ENCODE measurements around the gene UBL3. TPM values are rescaled to one million over a fixed set of nuclear protein-coding genes. Genes with fewer than 3 reads are reported as not detected.

Gene UBL3
- total and polyA plus RNA-seq, 2 donors: 10.2 to 31.2 TPM

DNA sequence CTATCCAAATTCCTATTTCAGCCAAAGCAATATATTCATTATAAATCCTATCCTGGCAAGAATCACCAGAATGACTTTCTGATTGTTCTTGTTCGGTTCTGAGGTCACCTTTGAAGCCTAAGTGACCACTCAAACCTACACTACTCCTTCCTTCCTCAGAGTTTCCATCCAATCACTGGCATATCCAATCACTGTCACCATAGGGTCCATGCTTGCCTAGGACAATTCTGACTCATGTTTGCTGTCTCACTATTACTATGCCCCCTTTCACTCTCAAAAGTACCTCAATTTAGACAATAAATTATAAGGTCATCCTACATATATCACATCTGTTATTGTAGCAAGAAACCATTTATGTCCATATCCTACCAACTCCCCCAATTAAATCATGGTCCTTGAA, 58.9 kb downstream of the UBL3 start:
- DNase-seq (ENCODE audit: low read depth in 6 of 9, low spot score in 9 of 9): no peak
- Histone ChIP-seq H3K36me3 (ENCODE audit: control insufficient read depth in 2 of 2, insufficient read depth in 2 of 2, low read length in 1 of 2) (no peaks in the 10 kb centered on the region), H3K4me3 (ENCODE audit: low read length in 2 of 2) (no peak overlapping the region), H3K9me3 (ENCODE audit: control insufficient read depth in 2 of 2, insufficient read depth in 1 of 2, low read length in 1 of 2) (no peaks in the 10 kb centered on the region), H3K27ac (ENCODE audit: low read depth in 1 of 2, low read length in 1 of 2) (no peak overlapping the region), H3K4me1 (ENCODE audit: control insufficient read depth in 2 of 2, insufficient read depth in 2 of 2, low read length in 2 of 2) (no peaks in the 10 kb centered on the region), H3K27me3 (ENCODE audit: control insufficient read depth in 2 of 2, insufficient read depth in 1 of 2, low read length in 1 of 2) (no peaks in the 10 kb centered on the region)
- 97% methylated on average over 1 of the region's 1 CpG for WGBS

GRCh38 chr13:29786698-29787097, 63.7 kb downstream of the UBL3 start:
- no peak for DNase-seq (ENCODE audit: low read depth in 6 of 9, low spot score in 9 of 9)
- Histone ChIP-seq H3K9me3 (ENCODE audit: control insufficient read depth in 2 of 2, insufficient read depth in 1 of 2, low read length in 1 of 2) (no peaks in the 10 kb centered on the region), H3K4me1 (ENCODE audit: control insufficient read depth in 2 of 2, insufficient read depth in 2 of 2, low read length in 2 of 2) (no peaks in the 10 kb centered on the region), H3K27ac (ENCODE audit: low read depth in 1 of 2, low read length in 1 of 2) (no peak overlapping the region), H3K36me3 (ENCODE audit: control insufficient read depth in 2 of 2, insufficient read depth in 2 of 2, low read length in 1 of 2) (no peaks in the 10 kb centered on the region), H3K4me3 (ENCODE audit: low read length in 2 of 2) (no peak overlapping the region), H3K27me3 (ENCODE audit: control insufficient read depth in 2 of 2, insufficient read depth in 1 of 2, low read length in 1 of 2) (no peaks in the 10 kb centered on the region)
- 100% methylated on average over 1 of the region's 1 CpG for WGBS

GRCh38 chr13:29785978-29786377, 64.4 kb downstream of the UBL3 start:
- H3K4me1 ChIP-seq (ENCODE audit: control insufficient read depth in 2 of 2, insufficient read depth in 2 of 2, low read length in 2 of 2): no peaks in the 10 kb centered on the region
- H3K4me3 ChIP-seq (ENCODE audit: low read length in 2 of 2): no peak overlapping the region
- H3K36me3 ChIP-seq (ENCODE audit: control insufficient read depth in 2 of 2, insufficient read depth in 2 of 2, low read length in 1 of 2): no peaks in the 10 kb centered on the region
- H3K9me3 ChIP-seq (ENCODE audit: control insufficient read depth in 2 of 2, insufficient read depth in 1 of 2, low read length in 1 of 2): no peaks in the 10 kb centered on the region
- no peak for DNase-seq (ENCODE audit: low read depth in 6 of 9, low spot score in 9 of 9)
- H3K27me3 ChIP-seq (ENCODE audit: control insufficient read depth in 2 of 2, insufficient read depth in 1 of 2, low read length in 1 of 2): no peaks in the 10 kb centered on the region
- no peak overlapping the region for H3K27ac ChIP-seq (ENCODE audit: low read depth in 1 of 2, low read length in 1 of 2)

GRCh38 chr13:29782798-29783197, 67.6 kb downstream of the UBL3 start:
- 100% methylated on average over 1 of the region's 1 CpG for WGBS
- Histone ChIP-seq H3K9me3 (ENCODE audit: control insufficient read depth in 2 of 2, insufficient read depth in 1 of 2, low read length in 1 of 2) (no peaks in the 10 kb centered on the region), H3K36me3 (ENCODE audit: control insufficient read depth in 2 of 2, insufficient read depth in 2 of 2, low read length in 1 of 2) (no peaks in the 10 kb centered on the region), H3K4me1 (ENCODE audit: control insufficient read depth in 2 of 2, insufficient read depth in 2 of 2, low read length in 2 of 2) (no peaks in the 10 kb centered on the region), H3K27ac (ENCODE audit: low read depth in 1 of 2, low read length in 1 of 2) (no peak overlapping the region), H3K4me3 (ENCODE audit: low read length in 2 of 2) (no peak overlapping the region), H3K27me3 (ENCODE audit: control insufficient read depth in 2 of 2, insufficient read depth in 1 of 2, low read length in 1 of 2) (no peaks in the 10 kb centered on the region)
- DNase-seq (ENCODE audit: low read depth in 6 of 9, low spot score in 9 of 9): no peak

DNA sequence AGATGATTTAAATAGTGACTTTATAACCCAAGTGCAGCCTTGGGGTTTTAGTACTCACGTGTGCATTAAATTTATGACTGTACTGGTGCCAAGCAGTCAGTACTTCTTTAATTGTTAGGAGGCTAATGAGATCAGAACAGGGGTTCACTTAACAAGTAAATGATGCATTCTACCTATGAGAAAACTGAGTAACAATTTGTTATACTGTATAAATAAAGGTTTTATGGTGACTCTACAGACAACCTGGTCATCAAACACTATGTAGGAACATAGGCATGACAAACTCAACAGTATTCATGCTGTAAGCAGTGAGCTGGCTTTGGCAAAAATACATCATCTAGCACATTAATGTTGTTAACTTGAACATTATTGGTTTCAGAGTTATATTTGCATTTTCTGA, 75.6 kb downstream of the UBL3 start:
- H3K9me3 ChIP-seq (ENCODE audit: control insufficient read depth in 2 of 2, insufficient read depth in 1 of 2, low read length in 1 of 2): no peaks in the 10 kb centered on the region
- no peaks in the 10 kb centered on the region for H3K27me3 ChIP-seq (ENCODE audit: control insufficient read depth in 2 of 2, insufficient read depth in 1 of 2, low read length in 1 of 2)
- no peaks in the 10 kb centered on the region for H3K36me3 ChIP-seq (ENCODE audit: control insufficient read depth in 2 of 2, insufficient read depth in 2 of 2, low read length in 1 of 2)
- no peak for DNase-seq (ENCODE audit: low read depth in 6 of 9, low spot score in 9 of 9)
- WGBS: 98% methylated on average over 1 of the region's 1 CpG
- no peak overlapping the region for H3K4me3 ChIP-seq (ENCODE audit: low read length in 2 of 2)
- no peaks in the 10 kb centered on the region for H3K4me1 ChIP-seq (ENCODE audit: control insufficient read depth in 2 of 2, insufficient read depth in 2 of 2, low read length in 2 of 2)
- H3K27ac ChIP-seq (ENCODE audit: low read depth in 1 of 2, low read length in 1 of 2): no peak overlapping the region

GRCh38 chr13:29771247-29771646, 79.2 kb downstream of the UBL3 start:
- Histone ChIP-seq H3K27me3 (ENCODE audit: control insufficient read depth in 2 of 2, insufficient read depth in 1 of 2, low read length in 1 of 2) (no peaks in the 10 kb centered on the region), H3K4me1 (ENCODE audit: control insufficient read depth in 2 of 2, insufficient read depth in 2 of 2, low read length in 2 of 2) (no peaks in the 10 kb centered on the region), H3K9me3 (ENCODE audit: control insufficient read depth in 2 of 2, insufficient read depth in 1 of 2, low read length in 1 of 2) (no peaks in the 10 kb centered on the region), H3K4me3 (ENCODE audit: low read length in 2 of 2) (no peak overlapping the region), H3K36me3 (ENCODE audit: control insufficient read depth in 2 of 2, insufficient read depth in 2 of 2, low read length in 1 of 2) (peaks cover 0 to 4% of the 10 kb centered on the region in 2 donors), H3K27ac (ENCODE audit: low read depth in 1 of 2, low read length in 1 of 2) (no peak overlapping the region)
- 85% methylated on average over 2 of the region's 2 CpGs for WGBS
- peak in 8 of 9 donors; percentile 11 to 68 (median 31) for DNase-seq (ENCODE audit: low read depth in 6 of 9, low spot score in 9 of 9)

GRCh38 chr13:29767006-29767405, 83.4 kb downstream of the UBL3 start:
- H3K36me3 ChIP-seq (ENCODE audit: control insufficient read depth in 2 of 2, insufficient read depth in 2 of 2, low read length in 1 of 2): peaks cover 0 to 4% of the 10 kb centered on the region in 2 donors
- no peak overlapping the region for H3K4me3 ChIP-seq (ENCODE audit: low read length in 2 of 2)
- H3K27me3 ChIP-seq (ENCODE audit: control insufficient read depth in 2 of 2, insufficient read depth in 1 of 2, low read length in 1 of 2): no peaks in the 10 kb centered on the region
- DNase-seq (ENCODE audit: low read depth in 6 of 9, low spot score in 9 of 9): no peak
- no peaks in the 10 kb centered on the region for H3K9me3 ChIP-seq (ENCODE audit: control insufficient read depth in 2 of 2, insufficient read depth in 1 of 2, low read length in 1 of 2)
- WGBS: 97% methylated on average over 5 of the region's 5 CpGs
- H3K4me1 ChIP-seq (ENCODE audit: control insufficient read depth in 2 of 2, insufficient read depth in 2 of 2, low read length in 2 of 2): no peaks in the 10 kb centered on the region
- H3K27ac ChIP-seq (ENCODE audit: low read depth in 1 of 2, low read length in 1 of 2): no peak overlapping the region

GRCh38 chr13:29763436-29764180, 86.8 kb downstream of the UBL3 start:
- no peaks in the 10 kb centered on the region for H3K27me3 ChIP-seq (ENCODE audit: control insufficient read depth in 2 of 2, insufficient read depth in 1 of 2, low read length in 1 of 2)
- 93% methylated on average over 2 of the region's 2 CpGs for WGBS
- H3K4me3 ChIP-seq (ENCODE audit: low read length in 2 of 2): no peak overlapping the region
- peaks cover 0 to 4% of the 10 kb centered on the region in 2 donors for H3K36me3 ChIP-seq (ENCODE audit: control insufficient read depth in 2 of 2, insufficient read depth in 2 of 2, low read length in 1 of 2)
- no peaks in the 10 kb centered on the region for H3K9me3 ChIP-seq (ENCODE audit: control insufficient read depth in 2 of 2, insufficient read depth in 1 of 2, low read length in 1 of 2)
- peak in 1 of 9 donors; percentile 9 for DNase-seq (ENCODE audit: low read depth in 6 of 9, low spot score in 9 of 9)
- H3K4me1 ChIP-seq (ENCODE audit: control insufficient read depth in 2 of 2, insufficient read depth in 2 of 2, low read length in 2 of 2): no peaks in the 10 kb centered on the region
- H3K27ac ChIP-seq (ENCODE audit: low read depth in 1 of 2, low read length in 1 of 2): peak overlapping the region in 1 of 2 donors; percentile 36

DNA sequence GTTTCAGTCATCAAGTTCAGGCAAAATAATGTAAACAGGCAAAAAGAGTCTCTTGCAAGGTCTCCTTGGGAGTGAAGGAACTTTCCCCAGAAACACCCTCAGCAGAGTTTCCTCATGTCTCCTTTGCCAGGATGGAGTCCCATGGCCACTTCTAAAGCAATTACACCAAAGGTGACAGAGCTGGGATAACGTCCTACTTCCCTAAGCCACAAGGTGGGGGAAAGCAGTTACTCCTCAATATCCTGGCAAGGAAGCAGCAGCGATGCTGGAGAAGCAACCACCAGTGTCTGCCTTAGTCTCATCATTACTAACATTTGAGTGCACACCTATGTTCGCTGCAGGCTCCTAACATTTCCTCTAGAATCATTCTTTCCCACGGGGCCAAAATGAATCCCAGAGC, 88.6 kb downstream of the UBL3 start:
- WGBS: 91% methylated on average over 4 of the region's 4 CpGs
- H3K27ac ChIP-seq (ENCODE audit: low read depth in 1 of 2, low read length in 1 of 2): no peak overlapping the region
- no peaks in the 10 kb centered on the region for H3K27me3 ChIP-seq (ENCODE audit: control insufficient read depth in 2 of 2, insufficient read depth in 1 of 2, low read length in 1 of 2)
- no peak for DNase-seq (ENCODE audit: low read depth in 6 of 9, low spot score in 9 of 9)
- no peak overlapping the region for H3K4me3 ChIP-seq (ENCODE audit: low read length in 2 of 2)
- H3K36me3 ChIP-seq (ENCODE audit: control insufficient read depth in 2 of 2, insufficient read depth in 2 of 2, low read length in 1 of 2): peaks cover 0 to 4% of the 10 kb centered on the region in 2 donors
- H3K4me1 ChIP-seq (ENCODE audit: control insufficient read depth in 2 of 2, insufficient read depth in 2 of 2, low read length in 2 of 2): no peaks in the 10 kb centered on the region
- no peaks in the 10 kb centered on the region for H3K9me3 ChIP-seq (ENCODE audit: control insufficient read depth in 2 of 2, insufficient read depth in 1 of 2, low read length in 1 of 2)
